Endometrial microvascular endothelial cells (primary cell): ENCODE results near the gene VTN. TPM values are rescaled to one million over a fixed set of nuclear protein-coding genes. Genes with fewer than 3 reads are reported as not detected.

Experiments used
- in situ Hi-C: cut with HindIII; loops from 2 replicates; pipeline ENCODE4 v1.10.0; 2017; ENCODE audit warnings: low sequenced_read_pairs, low pct_unique_long_range_greater_than_20kb; ENCODE audit errors: inconsistent ontology term
- total RNA-seq: library from RNA; depleted of rRNA; stranded (reverse); fragments of >200 nt; gene quantifications from one replicate; pipeline ENCODE4 v1.2.3, GENCODE V29; 2015; ENCODE audit errors: inconsistent ontology term

The VTN gene
- total RNA-seq, 1 donor from 2014 or later = not detected

DNA sequence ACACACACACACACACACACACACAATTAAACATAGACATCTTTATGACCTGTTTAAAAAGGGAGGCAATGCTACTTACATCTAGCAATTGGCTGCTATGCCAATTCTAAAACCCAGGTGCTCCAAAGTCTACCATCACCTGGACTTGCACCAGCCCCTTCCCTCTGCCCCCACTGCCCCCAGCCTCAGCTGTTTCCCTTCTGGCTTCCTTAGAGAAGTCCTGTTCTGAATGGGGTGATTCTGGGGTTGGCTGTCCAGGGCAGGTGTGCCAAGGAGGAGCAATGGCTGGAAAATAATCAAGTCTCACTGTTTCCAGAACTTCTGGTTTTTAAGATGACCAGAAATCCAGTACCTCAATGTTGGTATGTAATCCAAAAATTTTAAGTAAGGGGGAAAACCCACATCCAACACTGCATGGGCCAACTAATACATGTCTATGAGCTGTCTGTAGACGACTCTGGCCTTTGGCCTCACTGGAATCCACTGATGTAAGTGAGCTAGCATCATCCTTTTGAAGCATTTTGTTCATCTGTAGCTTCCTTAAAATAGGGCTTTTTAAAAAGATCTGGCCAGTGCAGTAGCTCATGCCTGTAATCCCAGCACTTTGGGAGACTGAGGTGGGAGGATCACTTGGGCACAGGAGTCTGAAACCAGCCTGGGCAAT lies 36.9 kb downstream of the VTN start:
- in situ Hi-C loops = no loop called here

DNA sequence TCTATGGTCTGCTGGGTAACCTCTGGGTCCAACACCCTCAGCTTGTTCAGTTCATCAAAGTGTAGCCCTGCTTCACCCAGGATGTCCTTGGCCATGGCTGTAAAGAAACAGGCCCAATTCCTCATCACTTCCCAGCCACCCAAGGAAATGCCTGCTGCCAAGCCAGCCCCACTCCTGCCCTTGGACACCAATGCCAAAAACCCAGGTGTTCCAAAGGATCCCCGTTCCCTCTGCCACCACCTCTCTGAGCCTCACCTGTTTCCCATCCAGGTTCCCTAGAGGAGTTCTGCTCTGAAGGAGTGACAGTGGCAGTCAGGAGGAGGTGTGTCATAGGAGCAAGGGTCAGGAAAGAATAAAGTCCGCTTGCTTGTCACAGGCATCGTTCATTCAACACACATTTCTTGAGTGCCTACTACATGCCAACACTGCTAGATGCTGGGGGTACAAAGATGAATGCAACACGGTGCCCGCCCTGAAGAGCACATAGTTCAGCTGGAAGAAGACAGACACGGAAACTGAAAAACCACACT lies 38.2 kb downstream of the VTN start:
- in situ Hi-C loops = no loop called here

DNA sequence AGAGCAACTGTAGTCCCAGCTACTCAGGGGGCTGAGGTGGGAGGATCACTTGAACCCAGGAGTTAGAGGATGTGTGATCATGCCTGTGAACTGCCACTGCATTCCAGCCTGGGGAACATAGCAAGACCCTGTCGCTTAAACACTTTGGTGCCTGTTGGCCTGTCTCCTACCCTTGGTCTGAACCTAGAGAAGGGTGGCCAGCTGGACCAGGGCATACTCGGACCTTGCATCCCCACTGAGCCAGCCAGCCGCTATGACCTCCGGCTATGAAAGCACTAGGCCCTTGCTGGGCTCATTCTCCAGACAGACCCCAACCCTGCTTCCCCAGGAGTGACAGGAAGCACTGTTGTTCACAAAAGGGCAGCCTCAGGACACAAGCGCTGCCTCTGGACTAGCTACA lies 39.4 kb downstream of the VTN start:
- in situ Hi-C loops = no loop called here

DNA sequence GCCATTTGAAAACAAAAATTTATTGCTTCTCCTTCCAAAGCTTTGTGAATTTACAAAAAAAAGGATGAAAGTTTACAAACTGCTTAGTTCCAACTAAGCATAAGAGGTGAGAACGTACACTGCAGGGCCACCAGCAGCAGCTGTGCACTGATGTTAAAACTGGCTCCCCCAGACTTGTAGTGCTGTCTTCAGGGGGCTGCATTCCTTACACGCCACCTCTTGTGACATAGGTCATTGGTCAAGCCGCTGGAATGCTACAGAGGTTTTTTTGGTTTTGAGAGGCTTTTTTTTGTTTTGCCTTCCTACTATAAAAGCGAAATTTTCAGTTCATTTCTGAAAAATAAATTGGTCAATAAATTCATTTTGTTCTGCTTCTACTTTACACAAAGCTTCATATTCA lies 41.8 kb downstream of the VTN start:
- in situ Hi-C loops = no loop called here

DNA sequence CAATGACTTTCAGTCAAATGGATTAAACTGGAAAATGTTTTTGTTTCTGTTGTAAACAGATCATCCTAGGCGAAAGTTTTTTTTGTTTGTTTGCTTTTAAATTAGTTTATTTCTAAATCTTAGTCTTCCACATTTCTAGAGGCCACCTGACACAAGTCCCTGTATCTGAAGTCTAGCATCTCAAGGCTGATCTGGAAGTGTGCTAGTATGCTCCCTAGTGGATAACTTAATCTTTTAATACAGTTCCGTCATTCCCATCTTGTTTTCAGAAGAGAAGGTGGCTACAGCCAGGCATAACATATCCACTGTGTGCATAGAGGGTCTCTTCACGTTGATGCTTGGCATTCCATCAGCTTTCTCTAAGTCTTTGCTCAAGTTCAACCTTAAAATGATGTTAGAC lies 42.4 kb downstream of the VTN start:
- in situ Hi-C loops = no loop called here

DNA sequence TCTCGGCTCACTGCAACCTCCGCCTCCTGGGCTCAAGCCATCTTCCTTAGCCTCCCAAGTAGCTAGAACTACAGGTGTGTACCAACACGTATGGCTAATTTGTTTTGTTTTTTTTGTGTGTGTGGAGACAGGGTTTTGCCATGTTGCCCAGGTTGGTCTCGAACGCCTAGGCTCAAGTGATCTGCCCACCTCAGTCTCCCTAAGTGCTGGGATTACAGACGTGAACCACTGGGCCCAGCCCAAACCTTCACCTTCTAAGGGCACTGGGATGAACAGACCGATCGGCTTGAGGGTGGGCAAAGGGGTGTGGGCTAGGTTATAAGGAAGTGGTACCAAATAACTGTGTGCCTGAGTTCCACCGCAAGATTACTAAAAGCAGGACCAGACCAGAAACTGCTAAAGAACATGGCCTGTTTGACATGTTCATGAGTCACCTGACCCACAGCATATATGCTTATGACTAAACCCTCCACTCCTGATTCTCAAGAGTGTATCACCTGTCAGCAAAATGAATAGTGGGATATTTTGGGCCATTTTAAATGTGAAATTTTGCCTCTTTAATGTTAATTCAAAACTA lies 43.0 kb downstream of the VTN start:
- in situ Hi-C loops = no loop called here

DNA sequence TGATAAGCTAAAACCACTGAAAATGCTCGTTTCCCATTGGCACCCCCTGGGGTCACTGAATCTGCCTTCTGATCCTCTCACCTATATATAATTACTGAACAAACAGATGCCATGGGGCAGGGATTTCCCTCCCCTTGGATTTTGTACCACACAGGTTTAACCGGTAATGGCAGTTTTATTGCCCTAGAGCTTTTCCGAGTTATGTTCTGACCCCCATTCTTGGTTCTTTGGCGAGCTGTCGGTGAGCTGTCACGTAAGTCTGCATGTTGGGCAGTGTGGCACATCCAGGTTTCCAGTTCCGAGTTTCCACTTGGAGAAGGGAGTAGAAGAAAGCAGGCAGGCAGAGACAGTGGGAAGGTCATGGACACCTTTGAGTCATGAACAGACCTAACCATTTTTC lies 44.0 kb downstream of the VTN start:
- in situ Hi-C loops = no loop called here

DNA sequence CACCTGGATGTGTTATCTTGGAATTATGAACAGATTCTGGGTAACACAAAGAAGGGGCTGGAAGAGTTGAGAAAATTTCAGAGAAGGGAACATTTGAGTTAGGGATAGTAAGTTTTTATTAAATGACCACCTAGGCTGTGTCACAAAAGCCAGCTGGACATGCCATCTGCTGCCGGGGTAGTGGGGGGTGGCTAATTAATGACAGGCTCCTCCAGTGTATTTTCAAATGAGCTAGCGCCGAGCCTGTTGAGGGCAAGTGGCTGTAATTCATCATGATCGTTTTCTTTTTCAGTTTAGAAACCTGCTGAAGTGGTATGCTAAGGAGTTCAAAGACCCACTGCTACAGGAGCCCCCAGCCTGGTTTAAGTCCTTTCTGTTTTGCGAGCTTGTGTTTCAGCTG lies 44.9 kb downstream of the VTN start:
- in situ Hi-C loops = no loop called here

DNA sequence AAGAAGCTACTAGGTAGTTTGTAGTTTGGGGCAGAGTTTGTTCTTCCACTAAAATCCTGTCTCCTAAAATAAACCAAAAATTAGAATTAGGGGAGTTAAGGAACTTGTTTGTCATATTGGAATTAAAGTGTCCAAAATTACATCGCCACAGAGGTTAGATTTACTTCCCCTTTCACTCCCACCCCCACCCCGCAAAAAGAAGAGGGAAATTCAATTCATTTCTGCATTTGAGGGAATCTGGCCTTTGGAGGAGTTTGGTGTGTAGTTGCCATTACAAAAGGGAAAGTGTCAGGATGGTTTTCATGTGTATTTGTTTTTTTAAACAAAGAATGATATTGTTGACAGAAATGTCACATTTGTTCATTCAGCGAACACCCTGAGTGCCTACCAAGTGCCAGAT lies 45.3 kb downstream of the VTN start:
- in situ Hi-C loops = no loop called here

DNA sequence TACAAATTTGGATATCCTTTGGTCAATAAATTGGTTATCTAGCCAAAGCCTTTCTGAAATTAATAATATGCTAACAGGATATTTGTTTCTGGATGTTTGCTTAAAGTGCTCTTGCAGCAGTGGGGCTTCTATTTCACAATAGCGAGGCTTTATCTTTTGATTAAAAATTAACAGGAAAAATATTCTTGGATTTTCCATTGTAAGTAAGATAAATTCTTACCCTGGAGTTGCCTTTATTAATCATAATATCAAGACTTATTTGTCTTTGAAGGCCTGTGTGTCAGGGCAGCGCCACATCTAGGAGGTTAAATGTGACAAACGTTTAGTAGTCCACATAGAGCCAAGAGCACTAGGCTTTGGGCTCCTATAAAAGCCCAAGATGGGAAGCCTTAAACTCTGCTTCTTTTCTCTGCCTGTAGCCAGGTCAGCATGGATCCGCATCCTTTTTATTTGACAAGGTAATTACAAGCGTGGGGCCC lies 45.8 kb downstream of the VTN start:
- in situ Hi-C loops = no loop called here

DNA sequence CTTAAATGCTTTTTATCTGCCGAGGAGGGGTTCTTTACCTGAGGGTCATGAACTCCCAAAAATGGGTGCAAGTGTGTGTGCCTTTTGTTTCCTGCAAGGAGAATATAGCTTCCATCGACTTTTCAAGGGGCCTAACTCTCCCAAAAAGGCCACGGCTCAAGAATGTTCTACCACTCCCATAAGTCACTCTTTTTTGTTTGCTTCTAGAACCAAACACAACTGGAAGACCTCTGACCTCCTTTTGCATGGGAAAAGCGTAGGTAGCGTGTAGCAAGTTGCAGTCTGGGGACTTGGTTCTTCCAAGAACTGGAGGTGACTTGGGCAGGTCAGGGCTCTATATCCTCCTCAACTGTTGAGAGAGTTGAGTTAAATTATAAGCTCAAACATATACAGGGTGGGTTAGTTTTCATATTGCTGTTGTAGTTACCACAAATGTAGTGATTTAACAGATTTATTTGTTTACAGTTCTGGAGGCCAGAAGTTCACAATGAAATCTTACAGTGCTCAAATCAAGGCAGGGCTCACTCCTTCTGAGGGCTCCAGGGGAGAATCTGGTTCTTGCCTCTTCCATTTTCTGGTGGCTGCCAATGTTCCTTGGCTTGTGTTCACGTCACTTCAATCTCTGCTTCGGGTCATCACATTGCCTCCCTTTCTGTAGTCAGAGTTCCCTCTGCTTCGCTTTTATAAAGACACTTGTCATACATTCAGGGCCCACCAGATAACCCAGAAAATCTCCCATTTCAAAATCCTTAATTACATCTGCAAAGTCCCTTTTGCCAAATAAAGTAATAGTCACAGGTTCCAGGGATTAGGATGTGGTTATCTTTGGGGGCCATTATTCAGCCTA lies 49.7 kb downstream of the VTN start:
- in situ Hi-C loops = no loop called here

DNA sequence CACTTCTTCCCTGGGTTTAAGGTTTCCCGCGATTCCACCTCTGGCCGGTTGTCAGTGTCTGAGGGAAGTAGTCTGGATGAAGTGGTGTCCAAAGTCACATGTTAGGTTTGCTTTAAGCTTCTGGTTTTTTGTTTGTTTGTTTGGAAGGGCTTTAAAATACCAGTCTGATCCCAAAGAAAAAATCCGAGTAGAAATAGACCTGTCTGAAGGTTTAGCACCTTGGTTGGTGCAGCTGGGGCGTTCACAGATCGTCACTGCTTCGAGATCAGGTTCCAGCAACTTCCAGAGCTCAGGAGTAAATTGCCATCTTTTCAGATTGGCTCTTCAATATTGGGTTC lies 50.5 kb downstream of the VTN start:
- in situ Hi-C loops = no loop called here

DNA sequence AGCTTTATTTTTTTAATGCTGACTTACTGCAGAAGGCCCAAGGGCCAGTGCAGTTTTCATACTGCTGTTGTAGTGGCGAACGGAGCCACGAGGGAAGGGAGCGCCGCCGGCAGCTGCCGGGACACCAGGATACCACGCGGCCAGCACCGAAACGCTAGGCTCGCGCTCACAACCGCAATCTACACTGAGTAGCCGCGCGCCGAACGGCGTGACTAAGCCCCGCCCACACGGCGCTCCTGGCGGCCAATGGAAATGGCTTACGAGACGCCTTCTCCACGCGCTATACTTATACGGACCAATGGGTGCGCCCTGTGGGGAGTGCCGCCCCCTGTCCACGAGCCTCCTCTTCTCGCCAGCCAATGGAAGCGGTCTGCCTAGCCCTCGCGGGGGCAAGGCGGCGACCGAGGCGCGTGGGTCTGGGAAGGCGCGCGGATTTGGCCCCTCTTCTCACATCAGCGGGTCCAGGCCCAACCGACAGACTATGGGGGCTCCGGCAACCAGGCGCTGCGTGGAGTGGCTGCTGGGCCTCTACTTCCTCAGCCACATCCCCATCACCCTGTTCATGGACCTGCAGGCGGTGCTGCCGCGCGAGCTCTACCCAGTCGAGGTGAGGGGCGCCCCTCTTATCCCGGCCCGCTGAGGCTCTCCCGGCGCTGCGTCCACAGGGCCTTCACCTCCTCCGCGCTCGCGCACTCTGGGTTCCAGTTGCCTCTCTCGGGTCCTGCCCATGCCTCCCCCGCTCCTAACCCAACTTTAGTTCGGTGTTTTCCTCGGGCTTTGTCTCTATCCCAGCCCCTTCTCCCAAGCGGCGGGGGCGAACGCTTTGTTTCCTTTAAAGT lies 51.1 kb downstream of the VTN start, which contains the start of gene TMEM97:
TSS of gene TMEM97 (plus strand) at position 442 of the 839 bp plus-strand sequence. CDS start at position 482, 40 bp downstream.
- in situ Hi-C loops = no loop called here

DNA sequence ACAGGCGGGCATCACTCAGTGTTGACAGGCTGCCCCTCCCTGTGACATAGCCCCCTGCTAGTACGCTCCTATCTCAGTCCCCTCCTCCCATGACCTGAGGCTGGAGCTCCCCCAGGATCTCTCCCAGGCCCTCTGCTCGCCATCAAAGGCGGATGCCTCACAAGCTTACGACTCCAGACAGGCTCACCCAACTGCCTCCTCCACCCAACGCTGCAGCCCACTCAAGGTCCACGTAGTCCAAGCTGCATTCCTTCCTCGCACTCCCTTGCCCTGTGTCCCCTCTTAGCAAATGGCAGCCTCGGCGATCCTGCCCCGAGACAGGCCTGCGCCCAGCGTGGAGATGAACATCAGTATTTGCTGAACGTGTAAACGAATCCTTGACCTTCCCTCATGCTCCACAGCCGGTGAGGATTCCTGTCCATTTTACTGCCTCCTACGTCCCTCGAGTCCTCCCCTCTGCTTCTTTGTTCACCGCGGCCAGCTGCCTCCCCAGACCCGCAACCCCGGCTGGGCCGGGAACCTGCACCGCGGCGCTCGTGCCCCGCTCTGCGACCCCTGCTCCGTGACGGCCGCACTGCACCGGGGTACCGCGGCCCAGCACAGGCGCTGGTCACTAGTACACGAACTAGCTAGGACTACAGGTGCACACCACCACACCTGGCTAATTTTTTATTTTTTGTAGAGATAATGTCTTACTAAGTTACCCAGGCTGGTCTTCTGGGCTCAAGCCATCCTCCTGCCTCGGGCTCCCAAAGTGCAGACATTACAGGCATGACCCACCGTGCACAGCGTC lies 51.9 kb downstream of the VTN start:
- in situ Hi-C loops = no loop called here

Other genes starting within 250 kb of the VTN start
- 16.3 TPM for gene TMEM97, start 51.1 kb downstream of the VTN start, total RNA-seq
- 31.0 TPM for gene IFT20, start 34.8 kb downstream of the VTN start, total RNA-seq
- 65.8 TPM for gene TNFAIP1, start 34.5 kb downstream of the VTN start, total RNA-seq
- 144 TPM for gene POLDIP2, start 12.8 kb downstream of the VTN start, total RNA-seq
- not detected for gene SEBOX, start 5.1 kb downstream of the VTN start, total RNA-seq
- gene SARM1, start 1.4 kb upstream of the VTN start, total RNA-seq = 2.4 TPM
- gene SLC46A1, start 35.9 kb upstream of the VTN start, total RNA-seq = 31.9 TPM
- not detected for gene SLC13A2, start 103.3 kb upstream of the VTN start, total RNA-seq
- not detected for gene FOXN1, start 136.0 kb upstream of the VTN start, total RNA-seq
- gene UNC119, start 182.3 kb upstream of the VTN start, total RNA-seq = 28.7 TPM
- 69.2 TPM for gene PIGS, start 201.2 kb upstream of the VTN start, total RNA-seq
- gene ALDOC, start 206.6 kb upstream of the VTN start, total RNA-seq = 8.9 TPM
- 63.3 TPM for gene SPAG5, start 228.7 kb upstream of the VTN start, total RNA-seq
- gene RSKR, start 243.9 kb upstream of the VTN start, total RNA-seq = 1.5 TPM